Stimulated activated CD8-positive, alpha-beta memory T cell treated with anti-CD3 and anti-CD28 coated beads, Interleukin-2, amount 100 ng/mL, for 48 hours (primary cell): ENCODE results near the gene FBN3.

Experiments
- DNase-seq, 2 donors: peaks; one replicate each; pipeline ENCODE4 v3.0.0-alpha.2; 2020; ENCODE audit warnings: low read depth in 2 of 2

Gene FBN3

GRCh38 chr19:8148410-8149260, 757 bp downstream of the FBN3 start:
- no peak for DNase-seq

- no peak for DNase-seq
Observed at GRCh38 chr19:8148088-8148409, 1.3 kb downstream of the FBN3 start.

GRCh38 chr19:8147582-8147978, 1.8 kb downstream of the FBN3 start:
- DNase-seq: no peak

GRCh38 chr19:8146877-8147581, 2.4 kb downstream of the FBN3 start:
- no peak for DNase-seq

- no peak for DNase-seq
Observed at GRCh38 chr19:8144273-8144995, 5.0 kb downstream of the FBN3 start.

GRCh38 chr19:8143041-8143440, 6.4 kb downstream of the FBN3 start:
- DNase-seq: no peak

GRCh38 chr19:8142513-8142900, 6.9 kb downstream of the FBN3 start:
- no peak for DNase-seq

- no peak for DNase-seq
Observed at GRCh38 chr19:8141726-8142512, 7.5 kb downstream of the FBN3 start.

- DNase-seq: no peak
Observed at GRCh38 chr19:8138201-8138600, 11.2 kb downstream of the FBN3 start.

GRCh38 chr19:8137425-8137824, 12.0 kb downstream of the FBN3 start:
- no peak for DNase-seq

- no peak for DNase-seq
Observed at GRCh38 chr19:8135946-8136618, 13.3 kb downstream of the FBN3 start.

GRCh38 chr19:8132858-8133458, 16.4 kb downstream of the FBN3 start:
- DNase-seq: no peak

- DNase-seq: no peak
Observed at GRCh38 chr19:8131517-8131916, 17.9 kb downstream of the FBN3 start.

- no peak for DNase-seq
Observed at GRCh38 chr19:8129061-8129618, 20.3 kb downstream of the FBN3 start.

- no peak for DNase-seq
Observed at GRCh38 chr19:8128551-8128950, 20.8 kb downstream of the FBN3 start.

GRCh38 chr19:8127311-8127710, 22.1 kb downstream of the FBN3 start:
- DNase-seq: no peak

GRCh38 chr19:8126511-8126910, 22.9 kb downstream of the FBN3 start:
- no peak for DNase-seq

- no peak for DNase-seq
Observed at GRCh38 chr19:8126008-8126407, 23.4 kb downstream of the FBN3 start.

GRCh38 chr19:8123683-8124082, 25.7 kb downstream of the FBN3 start:
- no peak for DNase-seq

- no peak for DNase-seq
Observed at GRCh38 chr19:8120636-8121480, 28.5 kb downstream of the FBN3 start.
